Measurements from ENCODE around the gene LRRC3.

The LRRC3 gene

DNA sequence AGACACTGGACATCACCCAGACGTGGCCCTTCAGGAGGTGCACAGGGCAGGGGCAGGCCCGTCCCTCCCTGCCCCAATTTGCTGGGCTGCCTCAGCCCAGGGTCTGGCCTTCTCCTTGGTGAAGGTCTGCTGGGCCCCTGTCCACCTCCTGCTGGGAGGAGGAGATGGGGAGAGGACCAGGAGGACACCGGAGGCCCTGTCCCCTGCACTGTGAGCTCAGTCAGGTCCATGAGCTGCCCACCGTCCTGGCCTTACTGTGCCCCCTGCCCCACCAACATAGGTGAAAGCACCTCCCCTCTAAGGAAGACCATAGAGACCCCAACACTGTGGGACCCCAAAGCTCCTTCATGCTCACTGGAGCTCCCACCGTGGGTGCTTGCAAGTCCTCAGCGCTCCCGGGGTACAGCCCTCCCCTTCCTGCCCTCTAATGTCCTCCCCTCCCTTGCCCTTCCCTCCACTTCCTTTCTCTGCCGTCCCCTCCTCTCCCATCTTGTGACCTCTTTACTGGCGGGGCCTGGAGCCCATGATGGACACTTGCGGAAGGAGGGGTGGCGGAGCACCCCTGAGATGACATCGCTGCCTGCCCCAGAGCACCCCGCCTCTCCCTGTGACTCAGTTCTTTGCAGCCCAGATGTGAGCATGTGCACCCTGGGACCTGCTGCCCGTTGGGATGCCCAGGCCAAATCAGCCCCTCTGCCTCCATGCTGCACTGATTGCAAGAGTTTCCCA is 4.6 kb downstream of the LRRC3 start:
- DNase-seq = no peak

- DNase-seq = no peak
Observed at GRCh38 chr21:44460441-44460755, 5.1 kb downstream of the LRRC3 start.

DNA sequence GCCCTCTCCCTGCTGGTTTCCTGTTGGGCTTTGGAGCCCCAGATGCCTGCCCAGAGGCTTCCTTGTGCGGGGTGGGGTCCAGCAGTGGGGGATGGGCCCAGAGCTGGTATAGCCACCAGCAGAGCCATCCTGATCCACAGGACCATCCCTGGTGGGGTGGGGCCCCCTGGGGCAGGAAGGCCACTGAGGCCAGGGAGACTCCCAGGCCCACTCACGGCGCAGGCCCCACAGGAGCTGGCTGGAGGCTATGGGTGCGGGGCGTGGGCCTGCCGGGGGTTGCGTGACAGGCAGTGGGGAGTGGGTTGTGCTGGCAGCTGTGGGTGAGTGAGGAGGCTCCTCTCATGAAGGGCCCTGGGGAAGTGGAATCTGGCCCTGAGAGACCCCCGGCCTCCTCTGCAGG is 5.7 kb downstream of the LRRC3 start:
- DNase-seq = no peak

DNA sequence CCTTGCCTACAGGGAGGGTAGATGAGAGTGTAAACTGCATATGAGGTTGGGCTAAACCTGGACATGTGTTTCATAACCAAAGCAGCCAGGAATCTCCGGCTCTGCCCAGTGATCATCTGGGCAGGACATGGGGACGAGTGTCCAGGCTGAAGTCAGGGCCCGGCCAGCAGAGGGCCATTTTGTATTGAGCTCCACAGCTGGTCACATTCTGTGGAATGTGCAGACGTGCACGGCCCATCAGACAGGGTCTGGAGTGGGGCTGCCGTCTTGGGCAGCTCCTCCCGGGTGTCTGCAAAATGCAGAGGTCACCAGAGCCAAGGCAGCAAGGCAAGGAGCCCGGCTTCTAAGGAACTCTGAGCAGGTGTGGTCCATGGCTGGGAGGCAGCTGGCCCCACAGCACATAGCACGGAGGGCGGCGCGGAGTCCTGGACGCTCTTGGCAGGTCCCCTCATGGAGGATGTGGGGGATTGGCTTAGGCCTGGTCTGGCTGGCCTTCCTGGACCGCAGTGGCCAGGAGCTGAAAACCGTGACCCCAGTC is 6.2 kb downstream of the LRRC3 start:
- no peak for DNase-seq

GRCh38 chr21:44462086-44462833 is 7.0 kb downstream of the LRRC3 start:
- no peak for DNase-seq

DNA sequence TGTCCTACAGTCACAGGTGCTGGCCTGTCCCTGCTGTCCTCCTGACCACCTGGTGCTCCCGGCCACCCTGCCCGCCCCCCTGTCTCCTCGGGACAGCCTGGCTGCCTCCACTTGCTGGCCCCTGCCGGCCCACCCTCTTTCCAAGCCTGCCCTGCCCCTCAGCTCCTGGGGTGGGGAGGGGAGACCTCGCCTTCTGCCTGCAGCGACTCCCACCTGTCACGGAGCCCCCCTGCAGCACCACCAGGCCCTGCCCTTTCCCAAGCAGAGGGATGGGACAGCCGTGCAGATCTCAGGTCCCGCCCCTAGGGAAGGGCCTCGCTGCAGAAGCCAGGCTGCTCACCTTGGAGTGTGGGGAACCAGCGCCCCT is 7.5 kb downstream of the LRRC3 start:
- DNase-seq = no peak

- DNase-seq = no peak
Observed at GRCh38 chr21:44463724-44464123, 8.4 kb downstream of the LRRC3 start.

- DNase-seq = no peak
Observed at GRCh38 chr21:44464351-44464750, 9.0 kb downstream of the LRRC3 start.

DNA sequence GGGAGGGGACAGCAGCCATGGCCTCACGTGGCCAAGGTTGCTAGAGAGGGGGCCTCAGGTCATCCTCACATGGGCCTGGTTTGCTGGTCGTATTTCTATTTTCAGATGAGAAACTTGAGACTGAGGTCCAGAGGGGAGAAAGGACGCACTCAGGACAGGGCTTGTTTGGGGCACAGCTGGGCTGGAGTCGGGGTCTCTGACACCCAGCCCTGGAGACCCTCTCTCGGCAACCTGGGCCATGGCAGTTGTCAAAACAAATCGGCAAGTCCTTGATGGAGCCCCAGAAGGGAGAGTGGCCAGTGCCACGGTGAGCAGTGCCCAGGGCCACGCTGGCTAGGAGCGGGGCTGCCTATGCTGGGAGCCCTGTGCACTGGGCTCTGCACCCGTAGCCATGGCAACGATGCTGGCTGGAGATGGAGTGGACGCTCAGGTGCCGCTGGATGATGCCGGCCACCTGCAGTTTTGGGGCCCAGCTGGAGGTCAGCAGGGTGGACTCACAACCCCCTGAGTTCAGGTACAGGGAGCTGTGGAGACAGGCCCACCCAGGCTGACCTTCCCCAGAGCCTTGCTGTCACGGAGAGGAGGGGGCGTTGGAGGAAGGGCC is 11.1 kb downstream of the LRRC3 start:
- DNase-seq = no peak

DNA sequence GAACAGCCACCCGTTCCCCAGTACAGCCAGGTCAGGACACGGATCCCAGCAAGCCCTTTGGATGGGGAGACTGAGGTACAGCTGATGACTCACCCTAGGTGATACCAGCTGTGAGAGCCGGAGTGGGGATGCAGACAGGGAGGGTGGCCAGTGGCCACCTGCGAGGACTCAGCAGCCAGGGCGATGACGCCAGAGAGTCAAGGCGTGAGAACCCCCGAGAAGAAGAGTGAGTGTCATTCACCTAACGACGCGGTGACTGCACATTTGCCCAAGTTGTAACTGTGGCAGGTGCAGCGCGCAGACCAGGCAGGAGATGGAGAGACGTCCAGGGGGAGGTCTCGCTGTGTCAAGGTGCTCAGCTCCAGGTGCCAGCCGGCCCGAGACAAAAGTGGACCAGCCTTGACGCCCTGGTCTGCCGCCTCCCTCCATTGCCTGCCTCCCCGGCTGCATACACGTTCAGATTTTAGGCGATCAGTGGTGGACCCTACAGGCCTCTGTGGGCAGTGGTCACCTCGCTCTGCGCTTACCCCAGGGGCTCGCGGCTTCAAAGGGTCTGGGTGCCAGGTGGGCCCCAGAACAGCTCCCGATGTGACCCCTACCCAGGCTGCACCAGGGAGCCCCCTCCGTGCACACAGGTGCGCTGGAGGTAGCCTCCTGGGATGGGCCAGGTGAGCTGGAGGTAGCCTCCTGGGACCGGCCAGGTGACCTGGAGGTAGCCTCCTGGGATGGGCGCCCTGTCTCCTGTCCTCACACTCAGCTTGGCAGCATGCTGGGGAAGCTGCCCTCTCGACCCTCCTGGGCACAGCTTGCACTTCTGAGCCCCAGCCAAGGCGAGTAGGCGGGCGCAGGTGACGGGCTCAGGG is 11.9 kb downstream of the LRRC3 start:
- DNase-seq = no peak

GRCh38 chr21:44467859-44468195 is 12.5 kb downstream of the LRRC3 start:
- no peak for DNase-seq

GRCh38 chr21:44471341-44471740 is 16.0 kb downstream of the LRRC3 start:
- no peak for DNase-seq

DNA sequence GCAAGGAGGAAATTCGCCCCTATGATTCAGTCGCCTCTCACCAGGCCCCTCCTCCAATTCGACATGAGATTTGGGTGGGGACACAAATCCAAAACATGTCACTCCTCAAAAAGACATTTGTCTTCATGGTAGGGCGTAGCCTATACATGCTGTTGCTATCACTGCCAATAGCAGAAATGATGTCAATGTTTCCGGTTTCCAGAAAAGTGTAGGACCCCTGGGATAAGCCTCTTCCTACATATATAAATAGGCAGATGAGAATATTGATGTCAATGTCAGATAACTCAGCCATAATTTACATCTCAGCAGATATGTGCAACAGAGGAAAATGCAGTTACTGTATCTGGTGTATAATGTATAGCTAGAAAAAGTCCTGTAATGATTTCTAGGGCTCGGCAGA is 16.7 kb downstream of the LRRC3 start:
- no peak for DNase-seq

DNA sequence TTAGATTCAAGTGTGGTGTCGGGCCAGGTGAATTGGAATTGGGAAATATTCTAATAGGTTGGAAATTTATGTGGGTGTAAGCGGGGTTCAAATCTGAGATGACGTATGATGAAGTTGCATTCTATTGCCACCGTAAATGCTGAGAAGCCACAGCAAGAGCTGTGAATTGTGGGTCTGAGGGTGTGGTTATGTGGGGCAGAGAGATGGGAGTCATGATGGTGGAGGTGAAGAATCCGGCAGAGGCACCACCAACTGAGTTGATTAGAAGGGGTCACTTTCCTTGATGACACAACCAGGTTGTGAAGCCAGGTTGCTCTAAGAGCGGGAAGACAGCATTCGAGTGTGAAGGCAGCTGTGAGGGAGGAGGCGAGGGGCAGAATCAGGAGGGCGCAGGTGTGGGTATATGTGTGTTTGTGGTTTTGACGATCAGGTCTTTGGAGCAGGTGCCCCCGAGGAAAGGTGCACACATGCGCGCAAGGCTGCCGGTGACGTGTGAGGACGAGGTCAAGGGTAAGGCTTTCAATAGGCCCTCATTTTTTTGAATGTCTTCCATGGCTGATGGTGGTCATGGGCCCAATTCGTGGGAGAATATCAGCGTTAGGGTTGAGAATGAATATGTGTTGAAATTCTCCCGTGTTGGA is 18.7 kb downstream of the LRRC3 start:
- no peak for DNase-seq

GRCh38 chr21:44475266-44475845 is 20.0 kb downstream of the LRRC3 start:
- DNase-seq = no peak

GRCh38 chr21:44477131-44477530 is 21.8 kb downstream of the LRRC3 start:
- DNase-seq = no peak

DNA sequence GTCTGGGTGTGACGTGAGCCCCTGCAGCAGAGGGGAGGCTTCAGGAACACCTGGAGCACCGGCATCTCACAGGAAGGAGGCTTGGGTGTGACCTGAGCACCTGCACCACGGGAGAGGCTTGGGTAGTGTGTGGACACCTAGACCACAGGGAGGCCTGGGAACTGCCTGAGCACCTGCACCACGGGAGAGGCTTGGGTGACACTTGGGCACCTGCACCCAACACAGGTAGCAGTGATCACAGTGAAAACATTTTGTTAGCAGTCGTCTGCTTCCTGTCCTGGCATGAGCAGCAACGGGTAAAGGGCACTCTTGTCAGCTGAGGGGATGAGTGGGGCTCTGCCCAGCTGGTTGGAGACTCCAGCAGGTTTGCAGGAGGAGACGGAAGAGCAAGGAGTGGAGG is 22.4 kb downstream of the LRRC3 start:
- DNase-seq = no peak

- DNase-seq = no peak
Observed at GRCh38 chr21:44478124-44478800, 23.0 kb downstream of the LRRC3 start.

GRCh38 chr21:44478801-44479167 is 23.5 kb downstream of the LRRC3 start:
- no peak for DNase-seq

GRCh38 chr21:44479556-44480199 is 24.4 kb downstream of the LRRC3 start:
- DNase-seq = peak in 2 of 5 donors; percentile 20 to 31
